NCI-H526 (cell line): Measurements from ENCODE around the gene ABCB8.
"Not testable (repeated sequence)": the region's sequence is repeated elsewhere in the genome, so short reads cannot be mapped to it uniquely, and the experiment has no call there.

Experiments used
- DNase-seq, 2 experiments: peaks; one replicate each; lab custom pipeline; 2025; lab: John Stamatoyannopoulos, UW

Gene ABCB8

GRCh38 chr7:151034312-151035025 is 6.2 kb downstream of the ABCB8 start:
- DNase-seq: no peak

GRCh38 chr7:151035026-151035717 is 6.9 kb downstream of the ABCB8 start:
- DNase-seq: no peak

- DNase-seq: no peak
These were observed 7.7 kb downstream of the ABCB8 start for GRCh38 chr7:151035902-151036301.

- no peak for DNase-seq
These were observed 10.9 kb downstream of the ABCB8 start for GRCh38 chr7:151038951-151039849.

GRCh38 chr7:151039850-151040548 is 11.7 kb downstream of the ABCB8 start:
- DNase-seq: no peak

- no peak for DNase-seq
These were observed 12.5 kb downstream of the ABCB8 start for GRCh38 chr7:151040616-151041375.

- not testable (repeated sequence) for DNase-seq
These were observed 15.2 kb downstream of the ABCB8 start for GRCh38 chr7:151043449-151043848.

GRCh38 chr7:151043959-151044358 is 15.7 kb downstream of the ABCB8 start:
- DNase-seq: no peak

GRCh38 chr7:151045262-151045661 is 17.0 kb downstream of the ABCB8 start:
- DNase-seq: no peak

- no peak for DNase-seq
These were observed 17.7 kb downstream of the ABCB8 start for GRCh38 chr7:151045967-151046366.

GRCh38 chr7:151046603-151047573 is 18.6 kb downstream of the ABCB8 start:
- DNase-seq: no peak

- DNase-seq: no peak
These were observed 19.9 kb downstream of the ABCB8 start, which contains the start of gene ASIC3 for GRCh38 chr7:151047976-151048815. TSS of gene ASIC3 (plus strand) at chr7:151048531. CDS start at chr7:151048886, 355 bp downstream.

- peak in 1 of 2 experiments; percentile 37 for DNase-seq
These were observed 20.7 kb downstream of the ABCB8 start for GRCh38 chr7:151048911-151049463.

GRCh38 chr7:151051108-151051507 is 22.9 kb downstream of the ABCB8 start:
- DNase-seq: peak in 1 of 2 experiments; percentile 33

GRCh38 chr7:151053096-151053495 is 24.8 kb downstream of the ABCB8 start:
- no peak for DNase-seq

- no peak for DNase-seq
These were observed 25.5 kb downstream of the ABCB8 start for GRCh38 chr7:151053751-151054150.

GRCh38 chr7:151056283-151056665 is 28.0 kb downstream of the ABCB8 start:
- no peak for DNase-seq

- DNase-seq: no peak
These were observed 28.6 kb downstream of the ABCB8 start for GRCh38 chr7:151056666-151057505.
